HT-29 (cell line): ENCODE results near the gene GAS1. TPM values are rescaled to one million over a fixed set of nuclear protein-coding genes. Genes with fewer than 3 reads are reported as not detected.

Experiments
- DNase-seq: peaks from one replicate; pipeline ENCODE4 v3.0.0-alpha.2; 2015; ENCODE audit warnings: low spot score
- total RNA-seq: library from RNA; depleted of rRNA; stranded (reverse); fragments of >200 nt; shearing (Covaris generic); gene quantifications from 2 replicates; pipeline ENCODE4 v1.2.3, GENCODE V29; 2014; rRNA removed

The GAS1 gene, protein sequence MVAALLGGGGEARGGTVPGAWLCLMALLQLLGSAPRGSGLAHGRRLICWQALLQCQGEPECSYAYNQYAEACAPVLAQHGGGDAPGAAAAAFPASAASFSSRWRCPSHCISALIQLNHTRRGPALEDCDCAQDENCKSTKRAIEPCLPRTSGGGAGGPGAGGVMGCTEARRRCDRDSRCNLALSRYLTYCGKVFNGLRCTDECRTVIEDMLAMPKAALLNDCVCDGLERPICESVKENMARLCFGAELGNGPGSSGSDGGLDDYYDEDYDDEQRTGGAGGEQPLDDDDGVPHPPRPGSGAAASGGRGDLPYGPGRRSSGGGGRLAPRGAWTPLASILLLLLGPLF
- 0.03 and 0.21 TPM in 2 replicates for total RNA-seq

- peak; percentile 30 for DNase-seq
These were observed at the start of gene GAS1 for GRCh38 chr9:86947146-86948073. GAS1 (minus strand) TSS chr9:86947506; CDS start chr9:86946779, 727 bp downstream.

DNA sequence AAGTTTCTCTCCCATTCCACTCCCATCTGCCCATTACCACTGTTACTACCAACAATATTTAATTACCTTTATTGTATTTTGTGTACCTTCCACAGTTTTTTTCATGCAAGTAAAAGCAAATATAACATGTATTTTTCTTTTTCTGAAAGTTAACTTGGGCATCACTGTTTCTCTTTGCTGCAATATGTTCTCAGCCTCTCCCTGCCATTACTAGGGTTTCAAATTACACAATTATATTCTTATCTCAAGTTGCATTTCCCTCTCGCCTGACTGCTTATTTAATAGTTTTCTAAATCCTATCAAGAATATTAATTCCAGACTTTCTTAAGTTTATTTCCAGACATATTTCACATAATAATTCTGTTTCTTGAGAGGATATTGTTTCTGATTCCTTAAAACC, 46.9 kb upstream of the GAS1 start:
- DNase-seq, result no peak

DNA sequence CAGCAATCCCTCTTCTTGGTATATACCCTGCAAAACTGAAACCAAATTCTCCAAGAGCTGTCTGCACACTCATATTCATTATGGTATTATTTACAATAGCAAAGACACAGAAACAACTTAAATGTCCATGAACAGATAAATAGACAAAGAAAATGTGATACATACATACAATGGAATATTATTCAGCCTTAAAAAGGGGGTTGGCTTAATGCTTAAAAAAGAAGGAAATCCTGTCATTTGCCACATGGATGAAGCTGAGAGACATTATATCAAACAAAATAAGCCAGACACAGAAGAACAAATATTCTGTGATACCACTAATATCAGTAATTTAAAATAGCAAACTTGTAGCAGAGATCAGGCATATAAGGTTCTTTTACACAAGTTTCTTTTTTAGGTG, 46.5 kb upstream of the GAS1 start:
- no peak for DNase-seq

GRCh38 chr9:86991077-86991476, 43.8 kb upstream of the GAS1 start:
- no peak for DNase-seq

DNA sequence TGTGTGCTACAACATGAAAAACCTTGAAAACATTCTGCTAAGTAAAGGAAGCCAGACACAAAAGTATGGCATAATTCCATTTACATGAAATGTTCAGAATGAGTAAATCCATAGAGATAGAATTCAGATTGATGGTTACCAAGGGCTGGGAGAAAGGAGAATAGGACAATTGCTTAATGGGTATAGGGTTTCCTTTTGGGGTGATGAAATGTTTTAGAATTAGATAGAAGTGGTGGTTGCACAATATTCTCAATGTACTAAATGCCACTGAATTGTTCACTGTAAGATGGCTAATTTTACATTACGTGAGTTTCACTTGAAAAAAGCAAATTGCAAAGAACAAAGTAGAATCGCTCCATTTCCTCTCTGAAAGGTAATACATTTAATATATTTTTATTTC, 43.0 kb upstream of the GAS1 start:
- DNase-seq, result no peak

GRCh38 chr9:86987900-86988299, 40.6 kb upstream of the GAS1 start:
- no peak for DNase-seq

DNA sequence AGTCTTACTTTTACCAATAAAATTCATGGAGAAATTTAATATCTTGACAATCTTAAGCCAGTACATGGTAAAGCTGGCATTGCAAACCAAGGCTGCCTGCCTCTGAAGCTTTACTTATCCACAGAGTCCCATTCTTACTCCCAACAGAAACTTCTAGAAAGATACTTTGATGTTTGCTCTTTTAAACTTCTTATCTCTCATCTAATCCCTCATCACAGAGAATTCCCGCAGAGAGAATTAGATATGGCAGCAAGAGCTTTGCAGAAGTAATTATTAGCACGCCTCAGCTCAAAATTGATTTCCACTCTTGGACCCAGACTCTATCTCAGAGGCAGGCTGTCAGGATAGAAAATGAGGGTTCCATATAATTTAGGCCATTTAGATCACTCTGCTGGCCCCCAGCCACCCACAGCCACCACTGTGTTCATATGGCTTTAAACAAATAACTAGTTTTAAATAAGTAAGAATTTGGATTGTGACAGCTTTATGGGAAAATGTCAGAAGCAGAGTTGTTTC, 37.9 kb upstream of the GAS1 start:
- no peak for DNase-seq

GRCh38 chr9:86983620-86984259, 36.4 kb upstream of the GAS1 start:
- DNase-seq, result no peak

GRCh38 chr9:86983249-86983619, 35.9 kb upstream of the GAS1 start:
- no peak for DNase-seq

GRCh38 chr9:86980802-86981201, 33.5 kb upstream of the GAS1 start:
- DNase-seq, result no peak

DNA sequence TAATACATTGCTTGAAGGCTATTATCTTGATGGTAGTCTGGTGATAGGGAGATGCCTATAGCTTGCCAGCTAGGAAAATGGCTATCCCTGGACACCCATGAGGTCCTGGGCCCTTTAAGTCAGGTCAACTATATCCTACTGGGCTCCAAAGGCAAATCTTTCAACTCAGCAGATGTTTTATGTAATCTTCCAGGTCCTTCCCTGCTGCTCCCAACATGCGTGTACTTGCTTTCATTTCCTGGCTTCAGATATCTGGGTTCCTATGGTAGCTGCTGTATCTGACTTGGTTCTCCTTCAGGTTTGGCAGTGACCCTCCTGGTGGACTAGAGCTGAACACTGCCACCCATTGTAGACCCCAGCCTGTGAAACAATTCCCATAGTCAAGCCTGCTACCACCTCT, 32.4 kb upstream of the GAS1 start:
- DNase-seq, result no peak

GRCh38 chr9:86978922-86979474, 31.7 kb upstream of the GAS1 start:
- DNase-seq, result no peak

DNA sequence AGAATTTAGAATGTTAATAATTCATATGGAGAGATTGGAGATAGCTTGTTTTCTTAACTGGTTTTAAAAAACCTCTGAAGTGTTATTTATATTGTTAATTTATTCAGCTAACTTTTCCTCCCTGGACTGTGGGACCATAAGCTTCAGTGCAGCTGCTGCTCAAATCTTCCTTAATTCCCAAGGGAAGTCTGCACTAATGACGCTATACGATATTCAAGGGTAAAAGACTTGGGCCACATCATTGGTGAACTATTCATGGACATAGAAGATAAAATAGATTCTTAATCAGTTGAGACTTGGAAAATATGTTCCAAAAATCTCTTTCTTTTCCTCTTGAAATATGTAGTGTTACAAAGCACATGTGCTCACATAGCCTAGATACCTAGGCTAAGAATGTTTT, 31.1 kb upstream of the GAS1 start:
- no peak for DNase-seq

- DNase-seq, result no peak
These were observed 30.0 kb upstream of the GAS1 start for GRCh38 chr9:86977205-86977835.

- DNase-seq, result no peak
These were observed 28.3 kb upstream of the GAS1 start for GRCh38 chr9:86975606-86976005.

GRCh38 chr9:86975036-86975435, 27.7 kb upstream of the GAS1 start:
- no peak for DNase-seq

- no peak for DNase-seq
These were observed 27.1 kb upstream of the GAS1 start for GRCh38 chr9:86974421-86974820.

DNA sequence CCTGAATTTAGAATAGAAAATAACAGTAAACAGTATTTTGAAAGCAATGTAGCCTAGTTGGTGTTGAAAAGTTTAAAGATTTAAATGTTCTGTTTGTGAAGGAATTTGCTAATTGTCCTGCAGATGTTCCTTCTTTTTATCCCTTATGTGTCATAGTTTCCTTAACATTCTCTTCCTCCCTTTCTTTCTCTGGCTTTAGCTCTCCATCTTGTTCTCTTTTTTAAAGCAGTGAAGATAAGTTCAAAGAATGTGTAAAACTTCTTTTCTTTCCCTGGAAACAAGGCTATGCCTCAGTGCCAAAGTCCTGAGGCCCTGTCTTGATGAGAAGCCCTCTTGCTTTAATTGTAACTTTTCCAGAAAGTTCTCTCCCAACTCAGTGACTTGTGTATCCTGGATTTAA, 24.4 kb upstream of the GAS1 start:
- no peak for DNase-seq

- no peak for DNase-seq
These were observed 21.1 kb upstream of the GAS1 start for GRCh38 chr9:86968258-86968920.

DNA sequence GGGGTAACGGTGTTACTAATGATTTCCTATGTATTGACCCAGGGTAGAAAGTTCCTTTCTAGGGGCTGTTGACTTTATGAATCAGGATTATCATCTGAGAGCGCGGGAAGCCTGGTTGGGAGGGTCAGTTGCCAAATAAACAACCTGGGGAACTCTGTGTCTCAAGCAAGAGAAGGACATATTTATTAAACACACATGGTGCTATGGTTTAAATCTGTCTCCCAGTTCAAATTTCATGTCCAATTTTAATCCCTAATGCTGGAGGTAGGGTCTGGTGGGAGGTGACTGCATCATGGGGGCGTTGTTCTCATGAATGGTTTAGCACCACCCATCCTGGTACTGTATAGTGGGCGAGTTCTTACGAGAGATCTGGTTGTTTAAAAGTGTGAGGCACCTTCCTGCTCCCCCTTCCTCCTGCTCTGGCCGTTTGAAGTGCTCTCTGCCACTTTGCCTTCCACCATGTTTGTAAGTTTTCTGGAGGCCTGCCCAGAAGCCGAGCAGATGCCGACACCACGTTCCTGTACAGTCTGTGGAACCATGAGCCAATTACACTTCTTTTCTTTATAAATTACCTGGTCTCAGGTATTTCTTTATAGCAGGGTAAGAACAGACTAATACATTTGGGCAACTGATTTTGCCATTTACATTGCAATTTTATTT, 19.7 kb upstream of the GAS1 start:
- DNase-seq, result no peak
